ENCODE measurements around the gene RNASE4.
"Not testable (repeated sequence)": the region's sequence is repeated elsewhere in the genome, so short reads cannot be mapped to it uniquely, and the experiment has no call there.

RNASE4 gene

DNA sequence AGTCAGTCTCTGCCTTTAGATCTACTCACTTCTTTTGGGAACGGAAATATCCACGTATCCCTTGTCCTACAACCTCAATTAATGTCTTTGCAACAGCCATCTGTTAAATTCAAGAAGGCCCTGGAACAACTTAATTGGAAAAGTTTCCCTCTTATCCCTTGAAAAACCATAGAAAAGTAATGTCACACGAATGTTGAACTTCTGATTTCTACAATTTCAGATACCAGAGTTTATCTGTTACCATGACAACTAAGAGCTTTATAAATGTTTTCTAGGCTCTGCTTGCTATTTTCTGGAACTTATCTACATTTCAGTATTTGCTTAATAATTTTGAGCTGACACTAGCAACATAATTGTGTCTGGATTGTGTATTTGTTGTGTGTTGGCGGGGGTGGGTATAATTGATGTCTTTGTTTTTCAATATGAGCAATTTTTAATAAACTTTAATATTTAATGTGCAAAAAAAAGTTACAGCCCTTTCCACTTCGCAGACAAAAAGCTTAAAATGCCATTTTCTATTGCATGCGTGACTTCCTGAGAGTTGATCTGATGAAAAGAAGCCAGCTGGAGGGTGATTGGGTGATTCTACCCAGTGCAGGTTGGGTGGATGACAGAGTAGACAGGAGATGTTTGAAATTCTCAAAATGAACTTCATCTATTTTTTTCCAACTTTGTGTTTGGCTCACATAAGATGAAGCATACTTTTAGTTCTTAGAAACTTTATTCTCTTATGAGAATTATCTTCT, 49.5 kb downstream of the RNASE4 start:
- TF ChIP-seq, protein P1, sequence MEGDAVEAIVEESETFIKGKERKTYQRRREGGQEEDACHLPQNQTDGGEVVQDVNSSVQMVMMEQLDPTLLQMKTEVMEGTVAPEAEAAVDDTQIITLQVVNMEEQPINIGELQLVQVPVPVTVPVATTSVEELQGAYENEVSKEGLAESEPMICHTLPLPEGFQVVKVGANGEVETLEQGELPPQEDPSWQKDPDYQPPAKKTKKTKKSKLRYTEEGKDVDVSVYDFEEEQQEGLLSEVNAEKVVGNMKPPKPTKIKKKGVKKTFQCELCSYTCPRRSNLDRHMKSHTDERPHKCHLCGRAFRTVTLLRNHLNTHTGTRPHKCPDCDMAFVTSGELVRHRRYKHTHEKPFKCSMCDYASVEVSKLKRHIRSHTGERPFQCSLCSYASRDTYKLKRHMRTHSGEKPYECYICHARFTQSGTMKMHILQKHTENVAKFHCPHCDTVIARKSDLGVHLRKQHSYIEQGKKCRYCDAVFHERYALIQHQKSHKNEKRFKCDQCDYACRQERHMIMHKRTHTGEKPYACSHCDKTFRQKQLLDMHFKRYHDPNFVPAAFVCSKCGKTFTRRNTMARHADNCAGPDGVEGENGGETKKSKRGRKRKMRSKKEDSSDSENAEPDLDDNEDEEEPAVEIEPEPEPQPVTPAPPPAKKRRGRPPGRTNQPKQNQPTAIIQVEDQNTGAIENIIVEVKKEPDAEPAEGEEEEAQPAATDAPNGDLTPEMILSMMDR (conservative IDR thresholded peaks at IDR 0.05): no peak
- TF ChIP-seq ZFX (IDR thresholded peaks at IDR 0.05): no peak

DNA sequence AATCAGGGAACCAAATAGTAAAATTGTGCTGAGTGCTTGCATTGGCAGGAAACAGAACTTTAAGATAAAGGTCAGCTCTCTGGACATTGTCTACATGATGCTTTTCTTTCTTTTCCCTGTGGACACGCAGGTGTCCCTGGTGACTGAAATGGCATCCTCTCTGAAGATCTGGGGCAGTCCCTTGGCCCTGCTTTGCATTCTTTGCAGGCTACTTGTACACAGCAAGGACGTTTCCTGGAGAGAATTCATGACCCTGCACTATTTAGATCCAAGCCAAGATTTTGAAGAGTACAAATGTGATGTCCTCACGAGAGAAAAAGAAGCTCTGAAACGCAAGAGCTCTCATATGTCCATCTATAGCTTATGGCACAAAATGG, 50.1 kb downstream of the RNASE4 start:
- no peak overlapping the region for H3K27ac ChIP-seq

More for the DNA sequence above, 49.5 kb downstream of the RNASE4 start:
- H3K27ac ChIP-seq: no peak overlapping the region

DNA sequence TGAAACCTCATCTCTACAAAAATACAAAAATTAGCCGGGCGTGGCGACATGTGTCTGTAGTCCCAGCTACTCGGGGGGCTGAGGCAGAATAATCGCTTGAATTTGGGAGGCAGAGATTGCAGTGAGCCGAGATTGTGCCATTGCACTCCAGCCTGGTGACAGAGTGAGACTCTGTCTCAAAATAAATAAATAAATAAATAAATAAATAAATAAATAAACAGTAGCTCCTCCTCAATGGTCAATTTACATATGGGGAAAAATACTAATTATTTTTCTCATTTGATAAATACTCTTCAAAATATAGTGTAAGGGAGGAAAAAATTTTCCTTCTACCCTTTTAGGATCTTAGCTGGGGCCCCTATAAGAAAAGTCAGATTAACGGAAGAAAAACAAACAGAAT, 53.9 kb downstream of the RNASE4 start:
- not testable (repeated sequence) for H3K27ac ChIP-seq

More for the DNA sequence above, 50.1 kb downstream of the RNASE4 start:
- TF ChIP-seq, protein P1 (conservative IDR thresholded peaks at IDR 0.05): no peak
- no peak for TF ChIP-seq ZFX (IDR thresholded peaks at IDR 0.05)

DNA sequence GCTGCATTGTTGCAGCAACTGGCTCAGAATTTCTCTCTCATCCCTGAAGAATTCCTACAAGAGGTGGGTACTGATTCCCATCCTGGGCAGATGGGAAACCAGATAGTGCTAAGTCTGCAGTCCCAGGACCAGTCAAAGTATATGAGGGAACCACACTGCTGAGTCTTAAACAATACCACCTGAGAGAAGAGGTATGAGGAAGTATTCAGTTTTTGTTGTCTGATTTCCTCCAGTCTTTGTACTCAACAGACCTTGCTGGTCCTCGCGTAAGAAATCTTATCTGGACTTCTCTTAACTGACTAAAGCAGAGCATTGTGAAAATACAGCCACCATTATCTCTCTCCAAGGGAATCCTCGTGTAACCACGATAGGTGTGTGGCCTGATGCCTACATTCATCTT, 57.8 kb downstream of the RNASE4 start:
- no peak overlapping the region for H3K27ac ChIP-seq
- TF ChIP-seq, protein P1 (conservative IDR thresholded peaks at IDR 0.05): no peak
- TF ChIP-seq ZFX (IDR thresholded peaks at IDR 0.05): no peak

DNA sequence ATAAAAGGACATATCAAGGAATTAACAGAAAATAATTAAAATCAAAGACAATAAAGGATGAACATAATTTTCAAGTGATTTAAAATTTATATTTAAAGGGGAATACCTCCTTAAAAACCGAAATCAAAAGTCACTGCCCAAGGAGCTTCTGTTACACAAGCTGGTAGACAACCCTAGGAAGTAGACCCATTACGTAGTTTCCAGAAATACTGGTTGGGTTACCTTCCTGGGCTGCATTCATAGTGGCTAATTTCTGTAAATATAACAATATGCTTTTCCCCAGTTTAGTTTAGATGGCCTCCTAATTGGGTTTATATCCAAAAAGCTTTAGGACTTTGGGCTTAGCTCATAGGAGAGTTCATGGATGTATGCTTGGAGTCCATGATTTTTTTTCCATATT, 59.2 kb downstream of the RNASE4 start:
- no peak overlapping the region for H3K27ac ChIP-seq
- TF ChIP-seq ZFX (IDR thresholded peaks at IDR 0.05): no peak
- TF ChIP-seq, protein P1 (conservative IDR thresholded peaks at IDR 0.05): no peak

DNA sequence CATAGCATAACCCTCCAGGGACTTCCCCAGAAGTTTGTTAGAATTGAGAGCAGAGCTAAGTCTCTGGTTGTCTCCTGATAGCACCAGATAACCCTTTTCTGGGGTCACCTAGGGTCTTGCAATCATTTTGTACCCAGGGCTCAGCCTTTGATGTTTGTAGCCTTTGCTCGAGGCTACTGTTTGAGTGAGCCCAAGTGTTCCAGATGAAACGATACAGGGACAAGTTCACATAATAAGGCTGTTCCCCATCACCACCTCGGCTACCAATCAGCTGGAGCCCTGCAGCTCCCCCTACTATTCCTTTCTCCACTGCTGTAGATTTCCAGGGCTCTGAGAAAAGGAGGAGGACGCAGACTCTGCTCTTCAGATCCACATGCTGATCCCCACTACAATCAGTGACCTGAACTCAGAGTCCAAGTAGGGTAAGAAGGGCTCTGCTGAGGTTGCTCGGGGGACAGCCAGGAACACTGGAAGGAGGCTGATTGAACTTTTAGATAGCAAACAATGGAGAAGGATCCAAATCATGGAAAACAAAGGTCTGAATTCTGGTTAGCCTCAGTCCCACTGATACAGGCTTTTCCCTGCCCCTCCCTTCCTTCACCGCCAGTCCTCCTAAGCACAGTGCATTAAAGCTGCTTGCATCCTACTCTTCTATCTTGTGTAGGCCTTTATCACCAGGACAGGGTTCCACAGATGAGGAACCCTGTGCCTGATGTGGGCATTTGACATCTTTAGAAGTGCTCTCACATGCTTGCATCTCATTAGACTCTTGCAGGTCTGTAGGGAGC, 61.4 kb downstream of the RNASE4 start, which contains the start of gene EDDM3A:
EDDM3A (plus strand) TSS at position 317 of the 788 bp plus-strand sequence. CDS start 1,694 bp downstream, outside the sequence.
- no peak within 1 kb of the TSS for H3K27ac ChIP-seq
- TF ChIP-seq ZFX (IDR thresholded peaks at IDR 0.05): no peak
- TF ChIP-seq, protein P1 (conservative IDR thresholded peaks at IDR 0.05): no peak

DNA sequence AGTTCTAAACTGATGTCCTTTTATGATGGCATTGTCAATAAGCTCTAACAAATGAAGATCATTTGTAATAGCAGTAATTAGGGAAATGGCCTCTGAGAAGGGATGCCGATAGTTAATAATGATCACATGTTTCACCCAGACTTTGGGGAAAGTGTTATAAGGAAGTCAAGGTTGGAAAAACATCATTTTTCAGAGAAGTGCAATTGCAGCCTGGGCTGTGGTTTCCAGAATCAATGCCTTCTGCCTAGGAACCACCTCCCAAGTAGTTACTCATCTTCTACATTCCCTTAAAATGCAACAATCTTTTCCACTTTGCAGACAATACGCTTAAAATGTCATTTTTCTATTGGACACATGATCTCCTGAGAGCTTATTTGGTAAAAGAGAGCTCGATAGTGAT, 62.2 kb downstream of the RNASE4 start:
- H3K27ac ChIP-seq: no peak overlapping the region
- TF ChIP-seq ZFX (IDR thresholded peaks at IDR 0.05): no peak
- TF ChIP-seq, protein P1 (conservative IDR thresholded peaks at IDR 0.05): no peak
